NCI-H2227 (cell line): ENCODE measurements around the gene EDRF1.
"Not testable (repeated sequence)": the region's sequence is repeated elsewhere in the genome, so short reads cannot be mapped to it uniquely, and the experiment has no call there.

Experiments used
- DNase-seq: peaks from one replicate; lab custom pipeline; 2025; ENCODE audit not compliant: unreplicated experiment; lab: John Stamatoyannopoulos, UW

EDRF1 gene

DNA sequence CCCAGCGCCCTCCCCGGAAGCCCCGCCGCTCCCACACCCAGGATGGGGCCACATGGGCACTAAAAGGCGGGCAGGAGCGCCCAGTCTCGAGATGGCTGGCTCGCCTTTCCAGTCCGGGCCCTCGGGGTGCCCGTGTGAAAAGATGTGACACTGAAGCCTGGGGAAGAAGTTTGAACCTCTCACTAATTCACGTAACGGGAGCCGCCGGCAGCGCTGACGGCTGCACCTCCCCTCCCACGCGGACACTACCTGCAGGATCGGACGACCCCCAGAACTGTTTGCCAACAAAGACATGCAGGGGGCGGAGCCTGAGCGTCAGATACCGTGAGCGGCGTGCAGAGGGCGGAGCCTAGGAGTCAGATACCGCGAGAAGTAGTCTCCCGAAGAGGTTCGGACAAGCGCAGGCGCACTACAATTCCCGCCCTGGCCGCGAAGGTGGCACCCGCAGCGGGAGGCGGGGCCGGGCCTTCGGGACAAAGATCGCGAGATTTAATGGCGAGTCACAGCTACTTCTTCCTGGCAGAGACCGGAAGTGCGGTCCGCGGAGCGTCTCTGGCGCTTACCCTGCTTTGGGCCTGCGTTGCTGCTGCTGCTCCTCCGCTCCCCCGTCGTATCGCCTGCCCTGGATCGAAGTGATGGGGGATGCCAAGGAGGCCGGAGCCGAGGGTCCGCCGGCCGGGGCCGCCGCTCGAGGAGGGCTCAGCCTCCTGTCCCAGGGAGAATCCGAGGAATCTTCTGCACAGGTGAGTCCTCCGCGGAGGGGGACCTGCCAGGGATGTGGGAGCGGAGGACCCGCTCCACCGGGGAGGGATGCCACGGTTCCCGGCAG is at the start of gene EDRF1:
EDRF1 (plus strand) TSS at position 537 of the 829 bp plus-strand sequence; CDS start at position 636, 99 bp downstream.
- peak; percentile 99 for DNase-seq

DNA sequence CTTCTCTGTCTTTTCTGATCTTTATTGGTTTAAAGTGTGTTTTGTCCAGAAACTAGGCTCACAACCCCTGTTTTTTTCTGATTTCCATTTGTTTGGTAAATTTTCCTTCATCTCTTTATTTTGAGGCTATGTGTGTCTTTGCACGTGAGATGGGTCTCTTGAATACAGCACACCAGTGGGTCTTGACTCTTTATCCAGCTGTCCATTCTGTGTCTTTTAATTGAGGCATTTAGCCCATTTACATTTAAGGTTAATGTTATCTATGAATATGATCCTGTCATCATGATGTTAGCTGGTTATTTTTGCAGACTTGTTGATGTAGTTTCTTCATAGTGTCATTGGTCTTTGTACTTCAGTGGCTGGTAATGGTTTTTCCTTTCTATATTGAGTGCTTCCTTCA is 46.6 kb upstream of the EDRF1 start:
- DNase-seq = no peak

DNA sequence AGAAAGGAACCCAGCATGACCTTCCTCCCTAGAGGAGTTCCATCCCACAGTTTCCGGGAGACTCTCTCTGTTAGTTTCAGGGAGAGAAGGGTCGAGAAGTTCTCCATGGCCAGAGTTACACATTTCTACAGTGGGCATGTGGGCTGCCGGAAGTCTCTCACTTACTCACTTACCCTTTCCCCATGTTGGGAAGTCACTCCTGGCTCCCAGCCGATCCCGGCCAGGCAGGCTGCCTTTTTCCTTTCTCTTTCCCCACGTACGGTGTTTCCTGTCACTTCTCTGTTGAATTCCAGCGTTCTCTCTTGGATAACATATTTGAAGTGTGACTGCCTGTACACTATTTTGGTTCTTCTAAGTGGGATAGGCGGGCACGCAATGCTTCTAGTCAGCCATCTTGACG is 40.1 kb upstream of the EDRF1 start:
- DNase-seq = no peak

GRCh38 chr10:125683063-125683462 is 36.4 kb upstream of the EDRF1 start, which contains the start of gene TEX36:
Gene TEX36, minus strand, starts transcription at chr10:125683163. Its CDS starts 174 bp downstream, at chr10:125682989.
- no peak for DNase-seq

DNA sequence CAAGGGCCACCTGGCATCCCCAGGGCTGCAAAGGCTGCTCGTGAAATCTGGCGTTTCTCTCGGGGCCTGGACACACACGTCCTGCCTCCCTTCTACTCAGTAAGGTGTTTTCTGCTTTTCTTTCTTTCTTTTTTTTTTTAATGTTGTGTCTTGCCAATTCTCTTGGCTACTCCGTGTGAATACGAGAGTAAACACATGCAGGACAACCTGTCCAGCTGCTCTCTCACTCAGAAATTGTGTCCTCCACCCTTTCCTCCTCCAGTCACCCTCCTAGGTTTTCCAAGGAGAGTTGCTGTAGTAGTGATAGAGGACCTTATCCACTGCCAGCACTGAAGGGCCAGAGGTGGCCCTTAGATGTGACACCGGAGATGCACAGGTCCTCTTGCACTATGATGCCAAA is 35.7 kb upstream of the EDRF1 start:
- DNase-seq = no peak

GRCh38 chr10:125684581-125684980 is 34.9 kb upstream of the EDRF1 start:
- DNase-seq = no peak

DNA sequence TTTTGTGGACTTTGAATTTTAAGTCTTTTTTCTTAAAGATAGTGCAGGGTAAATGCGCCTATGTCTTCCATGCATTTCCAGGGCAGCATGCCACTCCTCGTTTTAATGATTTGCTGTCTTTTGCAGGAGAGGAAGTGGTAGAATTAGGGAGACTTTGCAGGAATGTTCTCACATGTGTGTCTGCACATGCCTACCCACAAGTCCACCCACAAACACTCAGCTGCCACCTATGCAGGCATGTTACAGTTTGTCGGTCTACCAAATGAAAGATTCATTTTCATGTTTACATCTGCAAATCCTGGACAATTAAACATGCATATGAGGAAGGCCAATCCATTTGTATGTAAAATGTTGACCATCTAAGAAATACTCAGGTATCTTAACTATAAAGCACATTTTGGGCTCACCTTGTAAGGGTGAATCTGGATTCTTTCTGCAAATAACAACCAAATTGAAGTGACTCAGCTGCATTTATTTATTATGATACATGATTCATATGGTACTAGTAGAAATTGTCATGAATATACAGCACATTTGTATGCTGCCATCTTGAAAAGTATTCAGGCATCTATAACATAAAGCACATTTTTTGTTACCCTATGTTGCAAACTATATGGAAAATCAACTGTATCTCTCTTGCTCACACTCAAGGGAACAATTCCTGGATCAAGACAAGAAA is 31.9 kb upstream of the EDRF1 start:
- no peak for DNase-seq

- DNase-seq = no peak
These were observed 29.4 kb upstream of the EDRF1 start for GRCh38 chr10:125689955-125690569.

DNA sequence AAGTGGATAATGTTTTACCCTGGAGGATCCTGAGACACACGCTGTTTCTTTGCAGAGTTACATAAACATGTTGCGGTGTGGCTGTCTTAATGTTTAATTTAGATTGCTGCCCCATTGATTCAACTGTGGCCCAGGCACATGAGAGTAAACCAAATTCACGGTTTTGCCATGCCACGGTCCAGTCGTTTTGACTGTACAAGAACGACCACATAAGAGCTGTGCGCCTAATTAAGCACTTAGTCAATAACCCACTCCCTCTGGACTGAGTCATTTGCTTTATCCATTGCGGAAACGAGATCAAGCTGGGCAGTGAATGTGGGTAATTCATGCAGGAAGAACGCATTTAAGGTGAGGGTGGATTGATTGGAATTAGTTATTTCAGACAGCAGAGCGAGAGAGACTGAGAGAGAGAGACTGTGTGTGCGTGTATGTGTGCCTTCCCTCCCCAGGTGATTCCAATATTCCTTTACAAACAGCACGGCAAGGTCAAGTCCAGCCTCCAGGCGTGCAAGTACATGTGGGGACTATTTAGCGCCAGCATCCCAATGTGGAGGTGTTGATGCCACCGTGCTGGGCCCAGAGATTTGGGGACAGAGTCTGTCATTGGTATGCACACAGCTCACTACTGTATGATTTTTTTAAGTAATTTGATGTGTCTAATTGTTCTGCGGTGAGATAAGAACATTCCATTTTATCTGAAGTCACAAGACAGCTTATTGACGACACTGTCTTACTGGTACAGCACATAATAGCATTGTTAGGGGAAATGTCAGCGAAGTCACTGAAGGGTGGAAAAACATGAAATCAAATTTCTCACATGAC is 28.1 kb upstream of the EDRF1 start:
- no peak for DNase-seq

DNA sequence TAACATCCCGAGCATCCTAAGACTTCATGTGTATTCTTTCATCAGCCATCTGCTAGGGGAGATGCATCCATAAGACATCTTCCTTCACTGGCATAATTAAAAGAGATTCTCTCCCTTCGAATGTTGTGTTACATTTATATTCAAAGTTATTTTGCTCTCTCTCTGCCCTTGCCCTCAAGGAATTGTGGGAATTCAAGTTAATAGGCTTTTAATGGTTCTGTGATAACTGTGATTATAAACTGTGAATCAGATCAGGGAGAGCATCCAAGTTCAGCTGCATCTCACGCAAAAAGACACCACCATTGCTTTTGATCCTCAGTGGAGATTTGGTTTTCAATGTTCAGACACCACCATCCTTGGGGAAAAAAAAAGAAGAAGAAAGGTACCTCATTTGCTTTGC is 27.3 kb upstream of the EDRF1 start:
- no peak for DNase-seq

- DNase-seq = no peak
These were observed 26.6 kb upstream of the EDRF1 start for GRCh38 chr10:125692601-125693523.

DNA sequence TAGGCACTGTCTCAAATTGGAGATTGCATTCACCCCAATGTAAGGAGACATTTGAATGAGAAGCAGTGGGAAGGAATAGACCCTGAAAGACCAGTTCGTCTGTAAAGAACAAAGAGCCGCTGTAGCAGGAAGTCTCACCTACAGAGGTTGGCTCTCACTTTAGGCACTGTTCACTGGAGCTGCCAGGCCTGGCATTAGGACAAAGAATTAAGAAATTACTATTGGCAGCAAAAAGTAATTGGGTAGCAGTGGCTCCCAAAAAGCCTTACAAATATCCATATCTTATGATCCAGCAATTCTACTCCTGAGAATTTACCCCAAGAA is 26.0 kb upstream of the EDRF1 start:
- no peak for DNase-seq

GRCh38 chr10:125694883-125695282 is 24.6 kb upstream of the EDRF1 start:
- DNase-seq = no peak

- not testable (repeated sequence) for DNase-seq
These were observed 22.6 kb upstream of the EDRF1 start for GRCh38 chr10:125696884-125697283.

DNA sequence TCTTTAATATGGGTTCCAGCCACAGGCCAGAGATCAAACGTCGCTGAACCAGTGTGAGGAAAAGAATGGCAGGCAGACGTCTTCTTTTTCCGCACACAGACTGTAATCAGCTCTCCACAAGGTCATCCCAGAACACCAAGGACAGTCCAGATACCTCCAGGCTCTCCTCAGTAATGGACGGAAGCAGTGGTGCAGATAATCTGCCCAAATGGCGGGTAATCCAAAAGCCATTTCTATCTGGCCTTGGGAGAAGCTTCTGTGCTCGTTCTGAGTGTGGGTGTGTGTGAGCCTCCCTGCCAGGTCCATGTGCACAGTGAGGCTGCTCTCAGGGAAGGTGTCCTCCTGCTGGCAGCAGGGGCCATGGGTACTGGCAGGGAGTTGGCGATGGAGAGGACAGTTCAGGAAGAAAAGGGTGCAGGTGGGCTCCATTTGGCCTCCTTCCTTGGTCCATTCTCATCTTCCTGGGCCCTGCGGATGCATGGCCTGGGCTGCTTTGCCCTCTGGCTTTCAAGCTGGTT is 21.0 kb upstream of the EDRF1 start:
- DNase-seq = no peak

- no peak for DNase-seq
These were observed 19.9 kb upstream of the EDRF1 start for GRCh38 chr10:125699562-125700143.

DNA sequence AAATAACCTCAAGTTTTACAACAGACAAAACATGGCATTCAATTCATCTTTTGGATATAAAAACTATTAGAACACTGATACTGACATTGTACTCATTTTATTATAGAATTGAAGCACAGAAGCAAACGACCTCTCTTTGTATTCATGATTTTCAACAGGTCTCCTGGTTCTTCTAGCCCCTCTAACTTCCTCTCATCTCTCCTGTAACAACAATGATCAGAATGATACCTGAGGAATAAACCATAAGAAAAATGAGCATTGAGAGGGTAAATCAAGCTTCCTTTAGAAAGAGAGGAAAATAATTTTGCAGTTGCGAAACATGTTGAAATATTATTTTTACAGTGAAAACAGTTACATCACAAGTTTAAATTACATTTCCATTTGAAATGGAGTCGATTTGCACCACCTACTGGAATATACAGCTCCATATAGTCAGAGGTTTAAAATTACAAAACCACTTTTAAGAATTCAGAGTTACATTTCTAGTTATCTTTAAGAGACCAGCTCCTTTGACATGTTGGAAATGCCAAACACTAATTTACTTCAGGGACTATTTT is 19.1 kb upstream of the EDRF1 start:
- DNase-seq = no peak

DNA sequence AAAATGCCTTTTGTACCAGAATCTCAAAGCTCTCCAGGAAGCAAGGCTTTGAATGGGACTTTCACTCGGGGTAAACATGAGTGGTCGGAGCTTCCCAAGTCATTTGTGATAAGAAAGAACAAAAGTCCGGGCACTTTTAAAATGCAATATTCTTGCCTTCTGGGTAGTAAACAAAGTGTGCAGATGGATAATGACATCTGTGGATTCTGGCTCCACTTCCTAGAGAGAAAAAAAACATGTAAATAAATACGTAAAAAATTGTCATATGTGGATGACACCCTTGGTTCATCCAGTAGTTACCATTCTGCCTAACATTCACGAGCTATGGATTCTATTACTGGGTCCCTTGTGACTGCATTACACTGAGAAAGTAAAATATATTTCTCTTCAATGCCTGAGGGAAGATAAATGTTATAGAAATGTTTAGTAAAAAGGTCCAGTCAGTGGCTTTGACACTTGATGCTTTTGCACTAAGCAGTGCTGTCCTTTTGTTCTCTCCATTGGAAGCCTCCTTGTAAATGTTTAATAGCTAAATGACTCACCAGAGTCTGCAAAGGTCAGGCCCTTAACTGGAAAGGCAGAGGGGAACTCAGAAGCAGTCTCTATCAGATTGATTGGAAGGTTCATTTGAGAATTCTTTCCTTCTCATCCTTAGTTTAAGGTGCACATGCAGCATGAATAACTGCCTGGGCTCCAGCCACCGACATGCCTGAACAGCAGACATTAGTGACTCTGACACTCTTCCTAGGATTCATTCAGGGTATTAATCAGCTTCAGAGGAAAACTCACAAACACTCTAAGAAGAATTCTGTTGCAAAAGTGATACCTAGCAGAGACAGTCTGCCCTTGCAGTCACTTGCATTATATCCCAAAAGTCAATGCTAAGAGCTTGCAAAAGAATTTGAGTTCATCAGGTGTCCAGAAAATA is 11.7 kb upstream of the EDRF1 start:
- peak; percentile 10 for DNase-seq
